ENCODE data around the gene PKHD1. TPM values are rescaled to one million over a fixed set of nuclear protein-coding genes. Genes with fewer than 3 reads are reported as not detected.

The PKHD1 gene
- total RNA-seq, 1 donor, result not detected

DNA sequence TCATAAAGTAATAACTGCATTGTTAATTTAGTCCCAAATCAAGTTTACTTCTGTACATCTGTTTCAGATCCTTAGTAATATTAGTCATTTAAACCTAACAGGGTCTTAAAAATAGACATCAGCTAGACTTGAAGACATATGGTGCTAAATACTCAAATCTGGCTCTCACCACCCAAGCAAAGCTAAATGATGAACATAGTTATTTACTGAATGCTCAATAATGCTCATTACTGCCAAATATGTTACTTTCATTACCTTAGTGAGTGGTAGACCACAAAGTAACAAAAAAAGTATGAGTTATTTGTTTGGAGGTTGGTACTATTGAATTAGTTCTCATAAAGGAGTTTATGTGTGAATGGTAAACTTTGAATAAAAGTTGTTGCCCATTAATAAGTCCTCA is 502.1 kb downstream of the PKHD1 start:
- TF ChIP-seq, protein P1, sequence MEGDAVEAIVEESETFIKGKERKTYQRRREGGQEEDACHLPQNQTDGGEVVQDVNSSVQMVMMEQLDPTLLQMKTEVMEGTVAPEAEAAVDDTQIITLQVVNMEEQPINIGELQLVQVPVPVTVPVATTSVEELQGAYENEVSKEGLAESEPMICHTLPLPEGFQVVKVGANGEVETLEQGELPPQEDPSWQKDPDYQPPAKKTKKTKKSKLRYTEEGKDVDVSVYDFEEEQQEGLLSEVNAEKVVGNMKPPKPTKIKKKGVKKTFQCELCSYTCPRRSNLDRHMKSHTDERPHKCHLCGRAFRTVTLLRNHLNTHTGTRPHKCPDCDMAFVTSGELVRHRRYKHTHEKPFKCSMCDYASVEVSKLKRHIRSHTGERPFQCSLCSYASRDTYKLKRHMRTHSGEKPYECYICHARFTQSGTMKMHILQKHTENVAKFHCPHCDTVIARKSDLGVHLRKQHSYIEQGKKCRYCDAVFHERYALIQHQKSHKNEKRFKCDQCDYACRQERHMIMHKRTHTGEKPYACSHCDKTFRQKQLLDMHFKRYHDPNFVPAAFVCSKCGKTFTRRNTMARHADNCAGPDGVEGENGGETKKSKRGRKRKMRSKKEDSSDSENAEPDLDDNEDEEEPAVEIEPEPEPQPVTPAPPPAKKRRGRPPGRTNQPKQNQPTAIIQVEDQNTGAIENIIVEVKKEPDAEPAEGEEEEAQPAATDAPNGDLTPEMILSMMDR (IDR thresholded peaks at IDR 0.05; ENCODE audit: insufficient read depth, low read length), result no peak
- H3K4me3 ChIP-seq (ENCODE audit: low read depth, low read length), result no peak overlapping the region
- DNase-seq (ENCODE audit: low read depth), result no peak

DNA sequence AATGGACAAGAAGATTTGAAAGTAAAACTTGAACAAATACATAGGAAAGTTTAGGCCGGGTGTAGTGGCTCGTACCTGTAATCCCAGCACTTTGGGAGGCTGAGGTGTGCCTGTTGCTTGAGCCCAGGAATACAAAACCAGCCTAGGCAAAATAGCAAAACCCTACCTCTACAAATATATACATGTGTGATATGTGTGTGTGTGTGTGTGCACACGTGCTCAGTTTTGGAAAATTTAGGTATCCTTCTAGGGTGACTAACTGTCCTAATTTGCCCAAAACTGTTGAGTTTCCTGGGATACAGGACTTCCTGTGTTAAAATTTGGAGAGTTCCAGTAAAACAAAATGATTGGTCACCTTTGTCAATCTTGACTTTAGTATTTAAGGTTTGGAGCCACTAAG is 503.2 kb downstream of the PKHD1 start:
- no peak overlapping the region for H3K4me3 ChIP-seq (ENCODE audit: low read depth, low read length)
- TF ChIP-seq, protein P1 (IDR thresholded peaks at IDR 0.05; ENCODE audit: insufficient read depth, low read length), result no peak
- DNase-seq (ENCODE audit: low read depth), result no peak

DNA sequence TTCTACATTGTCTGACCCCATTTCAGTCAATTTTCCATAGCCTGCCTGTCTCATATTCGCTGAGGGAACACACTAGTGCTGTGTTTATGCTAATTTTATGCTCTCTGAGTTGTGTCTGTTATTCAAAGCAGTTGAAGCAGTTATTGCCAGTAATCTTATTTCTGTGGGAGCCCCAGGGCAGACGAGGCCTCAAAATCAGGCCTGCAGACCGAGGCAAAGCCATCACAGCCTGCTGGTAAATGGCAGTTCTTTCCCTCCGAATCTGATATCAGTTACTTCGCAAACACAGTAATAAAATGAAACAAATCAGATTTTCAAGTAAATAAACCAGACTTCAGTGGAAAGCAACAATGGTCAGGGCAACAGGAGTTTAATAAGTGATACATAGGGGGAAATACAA is 508.4 kb downstream of the PKHD1 start:
- H3K4me3 ChIP-seq (ENCODE audit: low read depth, low read length), result no peak overlapping the region
- no peak for DNase-seq (ENCODE audit: low read depth)
- TF ChIP-seq, protein P1 (IDR thresholded peaks at IDR 0.05; ENCODE audit: insufficient read depth, low read length), result no peak

DNA sequence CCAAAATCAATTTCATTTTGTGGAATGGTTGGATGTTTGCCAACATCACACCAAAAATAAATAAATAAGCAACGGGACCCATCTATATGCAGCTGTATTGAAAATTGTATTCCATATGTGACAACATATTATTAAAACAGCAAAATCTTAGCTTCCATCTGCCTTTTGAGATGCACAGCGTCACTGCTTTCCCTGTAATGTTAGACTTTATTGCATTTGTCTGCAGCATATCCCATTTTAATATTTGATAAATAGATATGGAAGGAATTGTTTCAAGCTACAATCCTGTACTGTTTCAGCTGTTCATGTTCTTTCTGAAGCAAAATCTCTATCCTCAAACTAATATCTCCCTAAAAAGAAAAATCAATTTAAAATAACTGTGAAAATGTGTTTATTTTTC is 509.1 kb downstream of the PKHD1 start:
- TF ChIP-seq, protein P1 (IDR thresholded peaks at IDR 0.05; ENCODE audit: insufficient read depth, low read length), result no peak
- DNase-seq (ENCODE audit: low read depth), result no peak
- H3K4me3 ChIP-seq (ENCODE audit: low read depth, low read length), result no peak overlapping the region

DNA sequence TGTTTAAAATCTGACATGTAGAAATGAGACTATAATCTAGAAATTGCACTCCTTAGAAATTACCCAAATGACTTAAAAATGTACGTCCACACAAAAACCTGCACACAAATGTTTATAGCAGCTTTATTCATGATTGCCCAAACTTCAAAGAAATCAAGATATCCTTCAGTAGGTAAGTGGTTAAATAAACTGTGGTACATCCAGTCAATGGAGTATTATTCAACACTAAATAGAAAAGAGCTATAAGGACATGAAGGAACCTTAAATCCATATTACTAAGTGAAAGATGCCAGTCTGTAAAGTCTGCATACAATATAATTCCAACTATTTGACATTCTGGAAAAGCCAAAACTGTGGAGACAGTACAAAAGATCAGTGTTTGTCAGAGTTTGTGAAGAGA is 513.4 kb downstream of the PKHD1 start:
- no peak overlapping the region for H3K4me3 ChIP-seq (ENCODE audit: low read depth, low read length)
- TF ChIP-seq, protein P1 (IDR thresholded peaks at IDR 0.05; ENCODE audit: insufficient read depth, low read length), result no peak
- no peak for DNase-seq (ENCODE audit: low read depth)

DNA sequence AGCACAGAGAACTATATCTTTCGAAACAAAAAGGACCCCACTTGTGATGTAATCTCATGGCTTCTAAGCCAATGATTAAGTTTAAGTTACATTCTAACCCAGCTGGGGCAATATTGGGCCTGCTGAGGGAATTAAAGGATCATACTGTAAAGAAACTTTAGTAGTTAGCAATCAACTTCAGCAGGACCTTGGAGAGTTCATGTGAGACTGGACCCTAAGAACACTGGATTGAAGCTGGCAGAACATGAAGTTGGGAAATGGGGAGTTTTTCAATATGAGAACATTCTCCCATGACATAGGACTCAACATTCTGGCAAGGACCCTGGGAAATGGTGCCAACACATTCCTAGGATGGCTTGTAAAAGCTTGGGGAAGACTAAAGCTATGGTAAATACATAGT is 516.2 kb downstream of the PKHD1 start:
- TF ChIP-seq, protein P1 (IDR thresholded peaks at IDR 0.05; ENCODE audit: insufficient read depth, low read length), result no peak
- H3K4me3 ChIP-seq (ENCODE audit: low read depth, low read length), result no peak overlapping the region
- DNase-seq (ENCODE audit: low read depth), result no peak

DNA sequence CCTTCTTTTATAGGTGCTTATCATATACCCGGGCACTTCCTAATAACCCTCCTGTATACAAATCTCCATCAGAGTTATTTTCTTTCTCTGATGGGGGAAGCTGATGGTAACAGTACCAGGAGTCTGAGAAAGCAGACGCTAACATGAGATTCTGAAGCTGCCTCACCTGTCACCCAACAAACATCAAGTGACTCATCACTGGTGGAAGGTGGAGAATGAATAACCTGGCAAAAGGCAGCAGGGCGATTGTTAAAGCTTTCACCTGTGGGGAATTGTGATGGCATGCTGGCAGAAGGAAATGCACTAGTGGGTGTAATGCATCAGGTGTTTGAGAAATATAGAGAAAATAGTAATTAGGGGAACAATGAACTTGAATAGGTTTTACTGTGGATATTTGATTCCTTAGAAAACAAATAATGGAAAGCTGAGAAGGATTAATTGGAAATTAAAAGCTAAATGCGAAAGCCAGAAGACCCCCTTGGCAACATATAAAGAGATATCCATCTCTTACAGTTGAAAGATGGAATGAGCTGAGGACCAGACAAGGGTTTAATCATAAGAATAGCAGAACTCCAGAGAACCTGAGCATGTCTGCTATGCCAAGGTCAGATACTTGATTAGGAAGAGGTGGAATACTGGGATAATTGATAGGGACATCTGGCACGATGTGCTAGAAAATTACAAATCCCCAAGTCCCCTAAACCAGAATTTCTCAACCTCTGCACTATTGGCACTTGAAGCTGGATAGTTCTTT is 517.1 kb downstream of the PKHD1 start:
- TF ChIP-seq, protein P1 (IDR thresholded peaks at IDR 0.05; ENCODE audit: insufficient read depth, low read length), result no peak
- no peak for DNase-seq (ENCODE audit: low read depth)
- no peak overlapping the region for H3K4me3 ChIP-seq (ENCODE audit: low read depth, low read length)

All from fibroblast of the aortic adventitia (primary cell).